Esophagus mucosa (tissue), 1 donor: ENCODE results near the gene UBE2E3. TPM values are rescaled to one million over a fixed set of nuclear protein-coding genes. Genes with fewer than 3 reads are reported as not detected.
A peak's percentile ranks its signal among the peaks of the same experiment; 100 is the strongest.
"Not testable (repeated sequence)": the region's sequence is repeated elsewhere in the genome, so short reads cannot be mapped to it uniquely, and the experiment has no call there.

Source experiments
- ATAC-seq: fragments of 200-7000 bp; cut with Tn5 transposase; one replicate; pipeline ENCODE4 v1.9.1; 2020
- total RNA-seq: library from RNA; stranded (reverse); gene quantifications from one replicate; pipeline ENCODE4 v1.2.4, GENCODE V29; 2023
- donor health status: DM: yes; HTN: yes; CAD: no.

UBE2E3 gene
- total RNA-seq, 1 donor from 2014 or later = 52.8 TPM

GRCh38 chr2:181036848-181037603 lies 56.6 kb downstream of the UBE2E3 start:
- ATAC-seq = peak; percentile 55

DNA sequence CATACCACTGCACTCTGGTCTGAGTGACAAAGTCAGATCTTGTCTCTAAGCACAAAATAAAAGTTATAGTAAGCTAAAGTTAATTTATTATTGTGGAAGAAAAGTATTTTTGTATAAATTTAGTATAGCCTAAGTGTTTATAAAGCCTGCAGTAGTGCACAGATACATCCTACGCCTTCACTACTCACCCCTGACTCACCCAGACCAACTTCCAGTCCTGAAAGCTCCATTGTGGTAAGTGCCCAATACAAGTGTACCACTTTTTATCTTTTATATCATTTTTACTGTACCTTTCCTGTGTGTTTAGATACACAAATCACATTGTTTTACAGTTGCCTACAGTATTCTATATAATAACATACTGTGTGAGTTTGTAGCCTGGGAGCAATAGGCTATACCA lies 57.5 kb downstream of the UBE2E3 start:
- no peak for ATAC-seq

DNA sequence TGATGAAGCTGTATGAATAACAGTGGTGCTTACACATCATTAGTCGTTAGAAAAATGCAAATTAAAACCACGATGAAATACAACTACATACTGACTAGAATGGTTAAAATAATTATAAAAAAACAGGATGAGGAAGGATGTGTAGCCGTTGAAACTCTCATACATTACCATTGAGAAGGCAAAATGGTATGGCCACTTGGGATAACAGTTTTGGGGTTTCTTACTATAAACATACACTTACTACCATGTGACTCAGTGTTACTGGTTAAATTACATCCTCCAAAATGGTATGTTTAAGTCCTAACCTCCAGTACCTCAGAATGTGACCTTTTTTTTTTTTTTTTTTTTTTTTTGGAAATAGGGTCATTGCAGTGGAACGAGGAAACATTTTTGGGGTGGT lies 58.4 kb downstream of the UBE2E3 start:
- ATAC-seq = no peak

DNA sequence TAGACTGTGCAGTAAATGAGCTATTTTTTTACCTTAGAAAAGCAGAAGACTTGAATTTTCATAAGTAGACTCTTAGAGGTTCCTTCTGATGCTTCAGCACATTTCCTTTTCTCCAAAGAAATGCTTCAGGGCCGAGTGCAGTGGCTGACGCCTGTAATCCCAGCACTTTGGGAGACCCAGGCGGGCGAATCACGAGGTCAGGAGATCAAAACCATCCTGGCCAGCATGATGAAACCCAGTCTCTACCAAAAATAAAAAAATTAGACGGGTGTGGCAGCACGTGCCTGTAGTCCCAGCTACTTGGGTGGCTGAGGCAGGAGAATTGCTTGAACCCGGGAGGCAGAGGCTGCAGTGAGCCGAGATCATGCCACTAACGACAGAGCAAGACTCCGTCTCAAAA lies 60.4 kb downstream of the UBE2E3 start:
- not testable (repeated sequence) for ATAC-seq

DNA sequence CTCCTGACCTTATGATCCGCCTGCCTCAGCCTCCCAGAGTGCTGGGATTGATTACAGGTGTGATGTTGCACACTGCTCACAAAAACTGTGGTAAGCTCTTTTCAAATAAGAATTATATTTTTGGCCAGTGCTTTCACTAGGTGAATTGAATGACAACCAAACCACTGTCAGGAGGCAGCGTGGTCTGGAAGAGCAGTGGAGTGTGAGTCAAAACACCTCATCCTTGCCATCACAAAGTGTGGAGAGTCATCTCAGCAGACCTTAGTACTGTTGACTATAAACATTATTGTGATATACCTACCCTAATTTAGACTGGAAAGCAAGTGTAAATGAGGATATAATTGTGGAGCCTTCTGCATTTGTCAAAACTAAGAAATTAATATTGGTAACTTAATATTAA lies 61.3 kb downstream of the UBE2E3 start:
- ATAC-seq = no peak

DNA sequence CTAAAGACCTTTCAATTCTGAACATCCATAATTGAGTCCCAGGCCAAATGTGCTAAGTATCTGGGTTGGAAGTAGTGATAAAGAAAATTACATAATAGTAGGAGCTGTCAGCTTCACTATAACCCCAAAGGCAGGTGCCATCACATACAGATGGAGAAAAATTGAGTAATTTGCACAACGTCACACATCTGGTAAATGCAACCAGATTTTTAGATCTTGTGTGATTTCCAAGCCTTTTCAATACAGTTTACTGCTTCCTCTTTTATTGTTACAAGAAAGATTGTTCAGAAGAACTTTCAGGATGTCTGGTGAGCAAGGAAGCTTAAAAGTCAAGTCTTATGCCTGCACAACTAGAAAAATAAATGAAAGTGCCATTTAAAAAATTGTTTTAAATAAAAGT lies 62.3 kb downstream of the UBE2E3 start:
- ATAC-seq = no peak

DNA sequence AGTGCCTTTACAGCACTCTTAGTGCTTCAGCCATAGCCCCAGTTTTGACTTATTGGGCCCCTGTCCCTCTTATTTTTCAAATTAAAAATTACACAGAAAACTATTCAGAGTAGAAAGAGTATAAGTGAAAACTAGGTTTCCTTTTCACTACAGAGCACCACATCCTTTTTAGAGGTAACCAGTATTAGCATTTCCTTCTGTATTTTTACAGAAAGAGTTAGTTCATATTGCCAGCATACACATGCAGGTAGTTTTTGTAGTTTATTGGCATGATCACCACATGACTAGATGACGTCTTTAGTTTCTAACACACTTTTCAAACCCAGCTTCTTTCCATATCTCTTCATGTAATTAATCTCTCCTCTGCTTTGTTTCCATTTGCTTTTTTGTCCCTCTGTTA lies 66.4 kb downstream of the UBE2E3 start:
- no peak for ATAC-seq

GRCh38 chr2:181047829-181048228 lies 67.4 kb downstream of the UBE2E3 start:
- no peak for ATAC-seq

DNA sequence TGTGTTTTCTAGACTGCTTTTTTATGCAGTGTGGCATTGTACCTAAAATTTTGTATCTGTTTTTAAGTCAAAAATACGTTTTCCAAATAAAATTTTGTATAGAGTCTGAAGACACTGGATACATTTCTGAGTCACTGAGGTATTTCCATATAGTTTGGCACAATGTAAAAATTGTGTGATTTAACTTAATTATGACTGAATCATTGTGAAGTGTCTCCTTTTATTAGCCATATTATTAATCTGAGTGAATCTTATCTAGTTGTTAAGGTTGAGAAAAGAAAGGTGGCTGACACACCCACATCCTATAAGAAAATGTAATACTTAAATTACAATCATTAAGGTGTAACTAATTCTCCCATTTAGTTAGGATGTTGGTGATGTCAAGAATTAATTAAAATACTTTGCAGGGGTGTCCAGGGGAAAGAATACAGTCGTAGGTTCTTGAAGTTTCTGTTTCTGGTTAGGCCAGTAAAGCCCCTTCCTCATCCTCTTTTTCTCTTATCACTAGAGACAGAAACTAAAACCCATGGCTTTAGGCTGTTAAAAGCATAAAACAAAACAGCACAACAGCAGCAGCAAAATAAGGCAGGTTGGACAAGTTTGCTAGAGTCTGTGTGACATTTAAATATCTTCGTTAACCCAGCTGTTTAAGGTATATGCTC lies 71.6 kb downstream of the UBE2E3 start:
- no peak for ATAC-seq

DNA sequence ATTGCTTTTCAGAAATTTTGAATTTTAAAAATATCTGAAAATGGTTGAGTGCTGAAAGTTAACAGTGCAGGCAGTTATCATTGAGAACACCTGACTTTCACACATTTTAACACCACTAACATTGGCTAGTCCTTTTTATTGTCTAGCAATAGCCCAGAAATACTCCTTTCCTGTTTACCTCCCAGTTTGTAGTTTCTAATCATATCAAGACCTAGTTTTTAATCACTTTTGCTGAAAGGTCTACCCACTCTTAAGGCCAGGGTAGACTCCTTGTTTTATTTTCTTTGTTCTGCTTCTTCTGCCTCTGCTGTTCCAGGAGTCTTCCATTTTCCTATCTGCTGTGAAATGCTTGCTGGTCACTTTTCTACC lies 72.1 kb downstream of the UBE2E3 start:
- no peak for ATAC-seq

DNA sequence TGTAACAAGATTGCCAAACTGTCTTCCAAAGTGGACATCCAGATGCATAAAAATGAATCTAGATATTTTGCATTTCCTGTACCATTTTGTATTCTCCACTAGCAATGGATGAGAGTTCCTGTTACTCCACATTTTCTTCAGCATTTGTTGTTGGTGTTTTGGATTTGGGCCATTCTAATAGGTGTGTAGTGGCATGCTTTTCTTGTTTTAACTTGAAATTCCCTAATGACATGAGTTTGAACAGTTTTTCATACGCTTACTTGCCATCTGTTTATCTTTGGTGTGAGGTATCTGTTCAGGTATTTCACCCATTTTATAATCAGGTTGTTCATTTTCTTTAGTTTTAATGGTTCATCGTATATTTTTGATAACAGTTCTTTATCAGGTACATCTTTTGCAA lies 73.9 kb downstream of the UBE2E3 start:
- no peak for ATAC-seq

GRCh38 chr2:181054843-181055242 lies 74.4 kb downstream of the UBE2E3 start:
- no peak for ATAC-seq

DNA sequence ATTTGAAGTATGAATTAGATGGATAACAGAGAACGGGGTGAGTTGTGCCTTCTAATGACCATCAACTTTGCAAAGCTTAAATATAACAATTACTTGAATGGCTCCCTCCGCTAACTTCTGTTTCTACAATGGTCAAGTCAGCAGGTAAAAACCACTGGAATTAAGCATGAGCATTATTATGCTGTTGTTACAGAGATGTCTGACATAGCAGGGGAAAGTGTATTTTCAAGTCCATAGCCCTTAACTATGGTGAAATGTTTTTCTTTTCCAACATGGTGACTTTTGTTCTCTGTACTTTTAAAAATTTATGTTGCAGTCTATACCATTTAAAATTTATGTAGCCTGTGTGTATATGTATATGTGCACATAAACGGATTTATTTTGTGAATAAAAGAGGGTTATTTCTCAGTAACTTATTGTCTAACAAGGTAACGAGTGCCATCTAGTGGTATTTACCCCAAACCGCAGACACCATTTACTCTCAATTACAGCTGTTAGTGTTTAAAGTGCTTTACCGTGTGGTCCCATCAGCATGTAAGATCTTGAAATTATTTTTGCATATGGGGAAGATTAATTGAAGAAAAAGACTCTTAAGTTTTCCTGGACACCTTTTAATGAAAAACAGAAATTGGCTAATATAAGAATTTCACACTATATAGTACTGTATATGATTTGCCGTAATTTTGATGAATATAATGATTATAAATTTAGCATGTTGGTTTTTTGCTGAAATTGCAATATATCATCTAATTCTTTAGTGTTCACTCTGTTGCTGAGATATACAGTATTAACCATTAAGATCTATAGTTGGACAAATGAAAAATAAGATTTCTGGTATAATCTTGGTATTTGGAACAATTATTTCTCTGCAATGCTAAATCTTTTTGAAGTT lies 78.2 kb downstream of the UBE2E3 start:
- no peak for ATAC-seq

DNA sequence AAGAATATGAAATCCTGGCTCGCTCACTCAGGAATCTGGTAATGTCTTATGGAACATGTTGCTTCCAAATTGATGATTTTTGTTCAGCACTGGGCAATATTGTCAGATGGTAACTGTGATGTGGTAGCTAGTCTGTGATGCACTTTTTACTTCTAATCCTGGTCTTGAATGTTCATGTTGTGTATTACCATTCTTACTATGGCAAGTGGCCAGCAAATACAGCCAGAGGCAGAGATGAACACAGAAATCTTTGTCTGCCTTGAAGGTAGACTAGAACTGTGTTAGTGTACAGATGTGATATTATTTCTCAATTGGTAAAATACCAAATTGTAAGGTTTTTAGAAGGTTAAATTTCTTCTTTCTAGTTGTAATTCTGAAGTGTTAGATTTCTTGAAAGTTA lies 83.3 kb downstream of the UBE2E3 start:
- ATAC-seq = no peak

DNA sequence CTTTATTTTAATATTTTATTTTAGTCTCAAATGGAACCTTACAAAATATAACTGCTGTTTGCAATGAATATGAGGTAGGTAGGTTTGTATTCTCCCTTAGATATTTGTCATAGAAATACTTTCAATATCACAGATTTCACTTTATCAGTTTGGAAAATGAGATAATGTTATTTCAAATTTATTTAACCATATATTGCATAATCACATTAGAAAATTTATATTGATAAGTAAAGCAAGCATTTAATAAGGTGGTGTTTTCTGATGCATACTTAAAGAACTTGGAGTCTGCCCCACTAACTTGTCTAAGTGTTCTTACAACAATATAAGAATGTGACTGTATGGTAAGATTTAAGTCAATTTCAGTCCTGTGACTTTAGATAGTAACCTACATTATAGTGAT lies 85.1 kb downstream of the UBE2E3 start:
- ATAC-seq = no peak

DNA sequence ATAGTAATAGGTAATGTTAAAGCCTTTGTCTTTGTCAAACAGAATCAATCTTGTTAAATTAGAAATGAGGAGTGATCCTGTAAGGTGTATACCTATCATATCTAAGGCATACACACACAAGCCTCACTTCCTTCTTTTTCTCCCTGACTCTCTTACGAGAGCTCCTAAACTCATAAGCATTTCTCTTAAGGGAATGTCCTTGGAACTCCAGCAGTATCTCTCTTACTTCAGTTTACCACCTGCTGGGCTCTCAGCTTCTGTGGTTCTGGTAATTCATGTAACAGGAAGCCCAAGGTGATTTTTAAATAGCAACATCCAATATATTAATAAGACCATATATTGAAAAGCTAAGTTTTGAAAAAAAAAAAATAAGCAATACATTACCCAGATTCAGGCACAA lies 85.9 kb downstream of the UBE2E3 start:
- no peak for ATAC-seq

- peak; percentile 86 for ATAC-seq
Measured at GRCh38 chr2:181070119-181070835, 89.9 kb downstream of the UBE2E3 start.

GRCh38 chr2:181070836-181071200 lies 90.4 kb downstream of the UBE2E3 start:
- ATAC-seq = no peak

GRCh38 chr2:181072486-181073235 lies 92.3 kb downstream of the UBE2E3 start:
- ATAC-seq = no peak

GRCh38 chr2:181073896-181074295 lies 93.5 kb downstream of the UBE2E3 start:
- no peak for ATAC-seq

DNA sequence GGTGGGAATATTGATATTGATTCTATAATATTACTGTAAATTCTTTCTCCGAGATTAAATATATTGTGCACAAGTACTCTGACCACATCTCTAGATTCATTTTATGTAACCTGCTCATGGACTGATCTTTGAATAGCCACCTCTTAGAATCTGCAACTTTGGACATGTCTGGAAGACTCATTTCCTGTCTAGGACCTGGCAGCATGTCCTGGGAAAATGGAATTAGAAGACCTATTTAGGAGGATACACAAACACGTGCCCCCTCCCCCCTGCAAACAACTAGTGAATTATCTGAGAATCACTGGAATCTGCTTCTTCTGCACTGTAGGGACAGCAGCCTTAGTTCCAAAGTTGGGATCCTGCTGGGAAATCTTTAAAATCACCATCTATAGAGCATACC lies 94.1 kb downstream of the UBE2E3 start:
- no peak for ATAC-seq

DNA sequence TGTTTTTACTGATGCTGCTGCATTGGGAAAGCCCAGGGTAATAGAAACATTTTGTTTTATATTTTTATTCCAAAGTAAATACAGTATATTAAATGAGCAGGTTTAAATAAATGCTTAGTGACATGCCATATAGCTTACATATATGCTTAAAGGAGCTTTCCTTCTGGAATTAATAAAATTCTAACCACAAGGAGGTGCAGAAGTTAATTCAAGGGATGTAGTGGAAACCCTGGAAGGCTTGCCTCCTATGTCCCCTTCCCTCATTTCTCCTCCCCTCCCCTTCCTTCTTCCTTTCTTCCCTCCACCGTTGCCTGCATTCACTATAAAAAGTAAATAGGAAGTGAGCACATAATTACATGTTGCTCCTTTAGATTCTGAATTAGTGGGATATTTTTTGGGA lies 96.3 kb downstream of the UBE2E3 start:
- no peak for ATAC-seq
